SK-N-SH (cell line): ENCODE results near the gene CCDC188. TPM values are rescaled to one million over a fixed set of nuclear protein-coding genes. Genes with fewer than 3 reads are reported as not detected.

ENCODE experiments used
- CTCF ChIA-PET: fragments of 300-600, 350-600 bp; formaldehyde crosslinking; extraction: SDS; loops from one replicate; lab custom pipeline; 2021; lab: Yijun Ruan, JAX
- POLR2A ChIA-PET: fragments of 350-600 bp; sonication (Branson Sonifier 250); formaldehyde crosslinking; extraction: SDS; loops from one replicate; lab custom pipeline; 2020; ENCODE audit warnings: antibody characterized with exemption, inconsistent platforms; lab: Yijun Ruan, JAX
- DNase-seq: peaks from one replicate; pipeline ENCODE4 v3.0.0; 2012
- H2AFZ ChIP-seq: fragments of 200-600 bp; sonication (generic); 2 replicates; pipeline ENCODE4 v1.8.1; 2016; ENCODE audit warnings: antibody characterized with exemption, mild to moderate bottlenecking, low read depth
- H3F3A ChIP-seq: fragments of 200-600 bp; sonication (generic); replicated peaks from 2 replicates; pipeline ENCODE3; 2016; ENCODE audit warnings: antibody characterized with exemption, mild to moderate bottlenecking; ENCODE audit not compliant: insufficient read depth
- H3K27ac ChIP-seq, 2 experiments: fragments of 200-500 bp in 1 of 2; fragments of 200-600 bp in 1 of 2; sonication (Bioruptor generic) in 1 of 2; sonication (generic), shearing (Covaris generic) in 1 of 2; 2 replicates each; pipeline versions ENCODE4 v1.5.1 to v1.6.1; 2014 to 2016; ENCODE audit warnings: low read depth in 2 of 2, inconsistent platforms in 1 of 2, low read length in 1 of 2, mild to moderate bottlenecking in 1 of 2, mixed read lengths in 1 of 2
- H3K27me3 ChIP-seq: fragments of 200-600 bp; sonication (generic), shearing (Covaris generic); 2 replicates; pipeline ENCODE4 v1.6.1; 2016; ENCODE audit warnings: mixed run types; ENCODE audit not compliant: insufficient read depth
- H3K36me3 ChIP-seq, 2 experiments: fragments of 200-500 bp in 1 of 2; fragments of 200-600 bp in 1 of 2; sonication (Bioruptor generic) in 1 of 2; sonication (generic) in 1 of 2; replicated peaks in 1 of 2; 2 replicates each; pipeline versions ENCODE3 to v1.5.1; 2014 to 2016; ENCODE audit warnings: low read length in 1 of 2, mild to moderate bottlenecking in 1 of 2; ENCODE audit not compliant: insufficient read depth in 2 of 2, control insufficient read depth in 1 of 2
- H3K4me1 ChIP-seq, 2 experiments: fragments of 200-500 bp in 1 of 2; fragments of 200-600 bp in 1 of 2; sonication (Bioruptor generic) in 1 of 2; sonication (generic), shearing (Covaris generic) in 1 of 2; 2 replicates each; pipeline versions ENCODE4 v1.5.1 to v1.6.1; 2014 to 2016; ENCODE audit warnings: low read depth in 1 of 2, low read length in 1 of 2, mixed run types in 1 of 2; ENCODE audit not compliant: insufficient read depth in 2 of 2, control insufficient read depth in 1 of 2
- H3K4me2 ChIP-seq: fragments of 200-600 bp; sonication (generic), shearing (Covaris generic); 2 replicates; pipeline ENCODE4 v1.6.1; 2017; ENCODE audit warnings: mixed run types
- H3K4me3 ChIP-seq, 2 experiments: fragments of 200-500 bp in 1 of 2; fragments of 200-600 bp in 1 of 2; sonication (Bioruptor generic) in 1 of 2; sonication (generic), shearing (Covaris generic) in 1 of 2; 2 replicates each; pipeline versions ENCODE4 v1.5.1 to v1.8.1; 2014 to 2016; ENCODE audit warnings: low read depth in 2 of 2, inconsistent platforms in 1 of 2, low read length in 1 of 2, mild to moderate bottlenecking in 1 of 2, mixed read lengths in 1 of 2, moderate library complexity in 1 of 2
- H3K79me2 ChIP-seq: fragments of 200-600 bp; sonication (generic); 2 replicates; pipeline ENCODE4 v1.8.1; 2017; ENCODE audit warnings: mild to moderate bottlenecking; ENCODE audit not compliant: insufficient read depth
- H3K9ac ChIP-seq: fragments of 200-600 bp; sonication (generic); 2 replicates; pipeline ENCODE4 v1.6.1; 2017; ENCODE audit warnings: mixed run types
- H3K9me2 ChIP-seq: fragments of 200-600 bp; sonication (generic); 2 replicates; pipeline ENCODE4 v1.6.1; 2017; ENCODE audit warnings: mixed run types
- H3K9me3 ChIP-seq: fragments of 200-600 bp; sonication (generic); 2 replicates; pipeline ENCODE4 v1.6.1; 2017; ENCODE audit warnings: mixed run types, mild to moderate bottlenecking, moderate library complexity
- H4K20me1 ChIP-seq: fragments of 200-600 bp; sonication (generic); 2 replicates; pipeline ENCODE4 v1.6.1; 2017; ENCODE audit warnings: mild to moderate bottlenecking, mixed run types; ENCODE audit not compliant: insufficient read depth
- CHD2 ChIP-seq: fragments of 150-350 bp; IDR thresholded peaks from 2 replicates; pipeline ENCODE4 v1.6.1; 2018; ENCODE audit warnings: low read length; ENCODE audit not compliant: partially characterized antibody
- ELF1 ChIP-seq: IDR thresholded peaks from 2 replicates; pipeline ENCODE4 v1.4.0; 2012
- FOXJ3 ChIP-seq: sonication (generic); formaldehyde crosslinking; IDR thresholded peaks from 2 replicates; pipeline ENCODE4 v1.5.1; 2020; ENCODE audit warnings: mild to moderate bottlenecking, missing genetic modification reagents
- GABPA ChIP-seq: IDR thresholded peaks from 2 replicates; pipeline ENCODE4 v1.4.0; 2012; ENCODE audit warnings: low read depth, mild to moderate bottlenecking
- GATA2 ChIP-seq: sonication (generic); formaldehyde crosslinking; IDR thresholded peaks from 2 replicates; pipeline ENCODE4 v1.5.0; 2020; ENCODE audit warnings: mild to moderate bottlenecking, missing genetic modification reagents
- MAX ChIP-seq: IDR thresholded peaks from 2 replicates; pipeline ENCODE4 v1.4.0; 2012; ENCODE audit warnings: low read depth
- MEF2A ChIP-seq: IDR thresholded peaks from 2 replicates; pipeline ENCODE4 v1.4.0; 2012; ENCODE audit warnings: low read depth, borderline replicate concordance
- PBX3 ChIP-seq: IDR thresholded peaks from 2 replicates; pipeline ENCODE4; 2012
- POLR2AphosphoS5 ChIP-seq: IDR thresholded peaks from 2 replicates; pipeline ENCODE4 v1.6.1; 2012; ENCODE audit warnings: low read depth, low read length
- RAD21 ChIP-seq: IDR thresholded peaks from 2 replicates; pipeline ENCODE4 v1.6.1; 2012; ENCODE audit warnings: mild to moderate bottlenecking, low read length
- RCOR1 ChIP-seq: fragments of 150-350 bp; IDR thresholded peaks from 2 replicates; pipeline ENCODE4 v1.6.1; 2017; ENCODE audit warnings: antibody characterized with exemption, low read length
- REST ChIP-seq: IDR thresholded peaks from 2 replicates; pipeline ENCODE4 v1.6.1; 2012; ENCODE audit warnings: mild to moderate bottlenecking, low read depth, low read length, moderate library complexity
- USF2 ChIP-seq: fragments of 150-350 bp; IDR thresholded peaks from 2 replicates; pipeline ENCODE4 v1.6.1; 2017; ENCODE audit warnings: antibody characterized with exemption, low read length, low read depth, borderline replicate concordance
- YY1 ChIP-seq: IDR thresholded peaks from 2 replicates; pipeline ENCODE4 v1.4.0; 2012; ENCODE audit warnings: low read depth, mild to moderate bottlenecking
- WGBS: methylation state at CpG from one replicate; pipeline ENCODE4 v1.1.6; 2017; ENCODE audit warnings: low lambda C conversion rate; 5-methylcytosine and 5-hydroxymethylcytosine counted together
- polyA plus RNA-seq, 3 experiments: library from polyadenylated mRNA; depleted of rRNA; stranded (reverse); fragments of >200 nt; gene quantifications; 2 replicates each; pipeline ENCODE4 v1.2.3, GENCODE V29; 2012
- TF ChIP-seq, protein P1 (sequence below): fragments of 150-350 bp; IDR thresholded peaks from 2 replicates; pipeline ENCODE4 v1.6.1; 2016; ENCODE audit warnings: mild to moderate bottlenecking, low read depth, low read length
- TF ChIP-seq, protein P2 (sequence below): fragments of 200-600 bp; sonication (generic); IDR thresholded peaks from 2 replicates; pipeline ENCODE4 v1.6.1; 2017; ENCODE audit warnings: antibody characterized with exemption, mild to moderate bottlenecking, moderate library complexity

Gene CCDC188
- polyA plus RNA-seq, 1 of the 3 experiments (the other 2 are of a cell fraction): 21.1 TPM

DNA sequence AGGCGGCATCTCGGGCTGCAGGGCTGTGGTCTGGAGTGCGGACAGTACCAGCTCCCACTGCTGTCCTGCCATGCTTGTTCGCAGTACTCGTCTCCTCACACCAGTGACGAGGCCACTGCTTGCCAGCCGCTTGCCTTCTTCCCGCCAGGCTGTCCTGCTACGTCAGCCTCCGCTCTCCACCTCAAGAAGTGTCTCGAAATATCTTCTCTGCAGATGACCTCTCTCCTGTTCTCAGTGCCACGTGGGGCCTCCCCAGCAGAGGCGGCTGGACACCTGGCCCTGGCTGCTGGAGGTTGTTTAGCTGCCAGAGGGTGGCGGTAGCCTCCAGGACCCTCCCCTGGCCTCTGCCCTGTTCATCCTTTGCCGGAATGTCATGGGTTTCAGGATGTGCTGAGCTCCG lies 3.1 kb upstream of the CCDC188 start (continued):
- TF ChIP-seq CHD2: no peak

DNA sequence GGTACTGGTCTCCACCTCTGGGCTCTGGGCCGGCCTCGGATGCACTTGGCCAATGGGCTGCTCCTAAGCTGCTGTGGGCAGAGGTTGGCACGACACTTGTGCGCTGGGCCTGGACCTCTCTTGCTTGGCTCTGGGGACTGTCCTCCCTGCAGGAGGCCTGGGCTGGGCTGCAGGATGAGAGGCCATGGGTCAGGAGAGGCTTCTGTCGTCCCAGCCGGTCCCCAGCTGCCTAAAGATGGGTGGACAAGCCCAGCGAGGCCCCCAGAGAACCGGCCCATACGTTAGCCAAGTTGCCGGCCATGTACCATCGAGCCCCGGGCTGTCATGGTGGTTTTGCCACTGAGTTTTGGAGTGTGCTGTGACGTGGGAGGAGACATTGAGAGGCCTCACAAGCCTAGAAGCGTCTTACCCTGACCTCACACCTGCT lies 1.6 kb upstream of the CCDC188 start:
- H3K4me2 ChIP-seq: no peak overlapping the region
- H3K27me3 ChIP-seq: no peaks in the 10 kb centered on the region
- H3K9me3 ChIP-seq: no peaks in the 10 kb centered on the region
- H3K79me2 ChIP-seq: peaks cover 4% of the 10 kb centered on the region; the same call in 1 of the 2 replicates
- H3K36me3 ChIP-seq: peaks cover 0 to 2% of the 10 kb centered on the region in 2 experiments
- TF ChIP-seq USF2 (no peak), GABPA (no peak), YY1 (no peak), GATA2 (CRISPR knock-in tag) (no peak), RCOR1 (no peak), POLR2AphosphoS5 (no peak), RAD21 (no peak), PBX3 (no peak), MEF2A (no peak), CHD2 (no peak), FOXJ3 (CRISPR knock-in tag) (no peak), ELF1 (no peak), REST (no peak), MAX (no peak)
- TF ChIP-seq, protein P1, sequence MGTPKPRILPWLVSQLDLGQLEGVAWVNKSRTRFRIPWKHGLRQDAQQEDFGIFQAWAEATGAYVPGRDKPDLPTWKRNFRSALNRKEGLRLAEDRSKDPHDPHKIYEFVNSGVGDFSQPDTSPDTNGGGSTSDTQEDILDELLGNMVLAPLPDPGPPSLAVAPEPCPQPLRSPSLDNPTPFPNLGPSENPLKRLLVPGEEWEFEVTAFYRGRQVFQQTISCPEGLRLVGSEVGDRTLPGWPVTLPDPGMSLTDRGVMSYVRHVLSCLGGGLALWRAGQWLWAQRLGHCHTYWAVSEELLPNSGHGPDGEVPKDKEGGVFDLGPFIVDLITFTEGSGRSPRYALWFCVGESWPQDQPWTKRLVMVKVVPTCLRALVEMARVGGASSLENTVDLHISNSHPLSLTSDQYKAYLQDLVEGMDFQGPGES: no peak
- TF ChIP-seq, protein P2, sequence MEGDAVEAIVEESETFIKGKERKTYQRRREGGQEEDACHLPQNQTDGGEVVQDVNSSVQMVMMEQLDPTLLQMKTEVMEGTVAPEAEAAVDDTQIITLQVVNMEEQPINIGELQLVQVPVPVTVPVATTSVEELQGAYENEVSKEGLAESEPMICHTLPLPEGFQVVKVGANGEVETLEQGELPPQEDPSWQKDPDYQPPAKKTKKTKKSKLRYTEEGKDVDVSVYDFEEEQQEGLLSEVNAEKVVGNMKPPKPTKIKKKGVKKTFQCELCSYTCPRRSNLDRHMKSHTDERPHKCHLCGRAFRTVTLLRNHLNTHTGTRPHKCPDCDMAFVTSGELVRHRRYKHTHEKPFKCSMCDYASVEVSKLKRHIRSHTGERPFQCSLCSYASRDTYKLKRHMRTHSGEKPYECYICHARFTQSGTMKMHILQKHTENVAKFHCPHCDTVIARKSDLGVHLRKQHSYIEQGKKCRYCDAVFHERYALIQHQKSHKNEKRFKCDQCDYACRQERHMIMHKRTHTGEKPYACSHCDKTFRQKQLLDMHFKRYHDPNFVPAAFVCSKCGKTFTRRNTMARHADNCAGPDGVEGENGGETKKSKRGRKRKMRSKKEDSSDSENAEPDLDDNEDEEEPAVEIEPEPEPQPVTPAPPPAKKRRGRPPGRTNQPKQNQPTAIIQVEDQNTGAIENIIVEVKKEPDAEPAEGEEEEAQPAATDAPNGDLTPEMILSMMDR: no peak
- H3K9ac ChIP-seq: no peak overlapping the region
- H4K20me1 ChIP-seq: no peaks in the 10 kb centered on the region
- no peak overlapping the region for H3K27ac ChIP-seq
- H3K4me3 ChIP-seq: no peak overlapping the region
- peaks cover 8% of the 10 kb centered on the region for H3F3A ChIP-seq
- DNase-seq: no peak
- WGBS: 92% methylated on average over 10 of the region's 14 CpGs
- POLR2A ChIA-PET: no interaction called here
- CTCF ChIA-PET: no interaction called here
- H3K4me1 ChIP-seq: peaks cover 0 to 30% of the 10 kb centered on the region in 2 experiments; a peak in 1 of 4 replicates
- H3K9me2 ChIP-seq: no peaks in the 10 kb centered on the region
- H2AFZ ChIP-seq: no peak overlapping the region
